ENCODE results near the gene ISM1. TPM values are rescaled to one million over a fixed set of nuclear protein-coding genes. Genes with fewer than 3 reads are reported as not detected.

The ISM1 gene
- polyA plus RNA-seq, 1 experiment = not detected

- H3K27me3 ChIP-seq (ENCODE audit: control insufficient read depth, insufficient read depth, low read length) = no peaks in the 10 kb centered on the region
- POLR2A ChIA-PET = no interaction called here
- H3K9me3 ChIP-seq (ENCODE audit: control insufficient read depth, insufficient read depth, low read length) = no peaks in the 10 kb centered on the region
- TF ChIP-seq, protein P1, sequence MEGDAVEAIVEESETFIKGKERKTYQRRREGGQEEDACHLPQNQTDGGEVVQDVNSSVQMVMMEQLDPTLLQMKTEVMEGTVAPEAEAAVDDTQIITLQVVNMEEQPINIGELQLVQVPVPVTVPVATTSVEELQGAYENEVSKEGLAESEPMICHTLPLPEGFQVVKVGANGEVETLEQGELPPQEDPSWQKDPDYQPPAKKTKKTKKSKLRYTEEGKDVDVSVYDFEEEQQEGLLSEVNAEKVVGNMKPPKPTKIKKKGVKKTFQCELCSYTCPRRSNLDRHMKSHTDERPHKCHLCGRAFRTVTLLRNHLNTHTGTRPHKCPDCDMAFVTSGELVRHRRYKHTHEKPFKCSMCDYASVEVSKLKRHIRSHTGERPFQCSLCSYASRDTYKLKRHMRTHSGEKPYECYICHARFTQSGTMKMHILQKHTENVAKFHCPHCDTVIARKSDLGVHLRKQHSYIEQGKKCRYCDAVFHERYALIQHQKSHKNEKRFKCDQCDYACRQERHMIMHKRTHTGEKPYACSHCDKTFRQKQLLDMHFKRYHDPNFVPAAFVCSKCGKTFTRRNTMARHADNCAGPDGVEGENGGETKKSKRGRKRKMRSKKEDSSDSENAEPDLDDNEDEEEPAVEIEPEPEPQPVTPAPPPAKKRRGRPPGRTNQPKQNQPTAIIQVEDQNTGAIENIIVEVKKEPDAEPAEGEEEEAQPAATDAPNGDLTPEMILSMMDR (IDR thresholded peaks at IDR 0.05; ENCODE audit: low read depth, low read length) = no peak
- DNase-seq (ENCODE audit: low read depth, low spot score) = no peak
- CTCF ChIA-PET = no interaction called here
- no peak overlapping the region for H3K27ac ChIP-seq (ENCODE audit: low read depth, low read length)
- H3K4me3 ChIP-seq (ENCODE audit: low read depth, low read length) = no peak overlapping the region
Observed at GRCh38 chr20:13307562-13308163, 86.6 kb downstream of the ISM1 start.

DNA sequence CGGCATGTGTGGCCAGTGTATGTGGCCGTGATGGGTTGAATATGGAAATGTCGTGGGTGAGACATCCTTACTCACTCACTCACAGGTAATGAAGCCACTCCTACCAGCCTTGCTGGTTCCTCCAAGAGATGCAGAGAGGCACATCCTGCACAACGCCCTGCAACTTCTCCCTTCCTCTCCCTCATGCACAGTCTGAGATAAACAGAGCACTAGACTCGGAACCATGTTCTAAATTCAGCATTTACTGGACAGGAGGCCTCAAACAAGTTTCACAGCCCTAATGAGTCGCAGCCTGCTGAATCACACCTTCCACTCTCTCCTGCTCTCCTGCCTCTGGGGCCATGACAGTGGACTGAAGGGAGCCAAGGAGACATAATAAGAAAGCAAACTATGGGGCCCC lies 91.2 kb downstream of the ISM1 start:
- DNase-seq (ENCODE audit: low read depth, low spot score) = no peak
- TF ChIP-seq, protein P1 (IDR thresholded peaks at IDR 0.05; ENCODE audit: low read depth, low read length) = no peak
- H3K27ac ChIP-seq (ENCODE audit: low read depth, low read length) = no peak overlapping the region
- H3K27me3 ChIP-seq (ENCODE audit: control insufficient read depth, insufficient read depth, low read length) = no peaks in the 10 kb centered on the region
- CTCF ChIA-PET = no interaction called here
- H3K9me3 ChIP-seq (ENCODE audit: control insufficient read depth, insufficient read depth, low read length) = no peaks in the 10 kb centered on the region
- POLR2A ChIA-PET = no interaction called here
- no peak overlapping the region for H3K4me3 ChIP-seq (ENCODE audit: low read depth, low read length)

DNA sequence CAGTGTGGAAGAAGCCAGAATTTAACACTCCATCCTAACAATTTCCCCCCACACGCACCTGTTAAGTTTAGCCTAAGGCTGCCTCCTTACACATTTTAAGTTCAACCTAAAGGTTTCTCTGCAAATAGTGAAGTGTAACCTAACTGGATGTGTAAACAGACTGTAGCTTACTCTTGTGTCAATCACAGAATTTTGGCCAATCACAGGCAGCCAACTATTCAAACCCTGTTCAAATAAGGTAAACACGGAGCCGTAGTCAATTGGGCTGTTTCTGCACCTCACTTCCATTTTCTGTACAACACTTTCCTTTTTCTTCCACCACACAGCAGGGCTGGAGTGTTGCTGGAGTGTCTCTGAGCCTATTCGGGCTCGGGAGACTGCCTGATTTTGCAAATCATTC lies 92.1 kb downstream of the ISM1 start:
- H3K4me3 ChIP-seq (ENCODE audit: low read depth, low read length) = no peak overlapping the region
- POLR2A ChIA-PET = no interaction called here
- H3K9me3 ChIP-seq (ENCODE audit: control insufficient read depth, insufficient read depth, low read length) = no peaks in the 10 kb centered on the region
- H3K27me3 ChIP-seq (ENCODE audit: control insufficient read depth, insufficient read depth, low read length) = no peaks in the 10 kb centered on the region
- CTCF ChIA-PET = interaction anchor here (1.3 kb wide), 1 partner anchor 10 kb away, joined by 3 read pairs; no protein-coding TSS in a partner anchor
- TF ChIP-seq, protein P1 (IDR thresholded peaks at IDR 0.05; ENCODE audit: low read depth, low read length) = no peak
- DNase-seq (ENCODE audit: low read depth, low spot score) = no peak
- H3K27ac ChIP-seq (ENCODE audit: low read depth, low read length) = no peak overlapping the region

- Histone ChIP-seq H3K4me3 (ENCODE audit: low read depth, low read length) (no peak overlapping the region), H3K9me3 (ENCODE audit: control insufficient read depth, insufficient read depth, low read length) (no peaks in the 10 kb centered on the region), H3K27me3 (ENCODE audit: control insufficient read depth, insufficient read depth, low read length) (no peaks in the 10 kb centered on the region), H3K27ac (ENCODE audit: low read depth, low read length) (no peak overlapping the region)
- DNase-seq (ENCODE audit: low read depth, low spot score) = no peak
- CTCF ChIA-PET = no interaction called here
- TF ChIP-seq, protein P1 (IDR thresholded peaks at IDR 0.05; ENCODE audit: low read depth, low read length) = no peak
- POLR2A ChIA-PET = no interaction called here
Observed at GRCh38 chr20:13317439-13317838, 96.4 kb downstream of the ISM1 start.

DNA sequence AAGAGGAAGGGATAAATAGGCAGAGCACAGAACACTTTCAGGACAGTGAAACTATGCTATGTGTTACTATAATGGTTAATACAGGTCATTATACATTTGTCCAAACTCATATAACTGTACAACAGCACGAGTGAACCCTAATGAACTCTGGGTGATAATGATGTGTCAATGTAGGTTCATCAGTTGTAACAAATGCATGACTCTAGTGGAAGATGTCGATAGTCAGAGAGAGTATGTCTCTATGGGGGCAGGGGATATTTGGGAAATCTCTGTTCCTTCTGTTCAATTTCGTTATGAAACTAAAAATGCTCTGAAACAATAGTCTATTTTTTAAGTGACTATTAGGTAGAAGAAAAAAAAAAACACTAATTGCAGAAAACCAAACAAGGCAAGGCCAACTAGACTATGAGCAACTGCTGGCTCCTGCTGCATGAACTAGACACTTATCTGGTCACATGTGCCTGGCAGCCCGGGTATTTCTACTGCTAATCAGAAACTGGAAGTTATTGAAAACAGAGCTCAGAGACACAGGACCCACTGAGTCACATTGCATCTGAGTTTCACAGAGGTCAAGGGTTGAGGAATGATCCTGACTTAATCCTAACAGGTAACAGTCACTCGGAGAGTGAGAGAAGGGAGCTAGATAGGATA lies 97.9 kb downstream of the ISM1 start:
- no peaks in the 10 kb centered on the region for H3K27me3 ChIP-seq (ENCODE audit: control insufficient read depth, insufficient read depth, low read length)
- no peak for DNase-seq (ENCODE audit: low read depth, low spot score)
- H3K27ac ChIP-seq (ENCODE audit: low read depth, low read length) = no peak overlapping the region
- ChIA-PET CTCF (interaction anchor here (0.7 to 2.3 kb wide), 2 partner anchors 16 to 228 kb away, joined by 3 to 8 read pairs; no protein-coding TSS in a partner anchor), POLR2A (no interaction called here)
- no peak overlapping the region for H3K4me3 ChIP-seq (ENCODE audit: low read depth, low read length)
- TF ChIP-seq, protein P1 (IDR thresholded peaks at IDR 0.05; ENCODE audit: low read depth, low read length) = no peak
- no peaks in the 10 kb centered on the region for H3K9me3 ChIP-seq (ENCODE audit: control insufficient read depth, insufficient read depth, low read length)
